Kasumi-1 (cell line): ENCODE data around the gene DOC2A.
A peak's percentile ranks its signal among the peaks of the same experiment; 100 is the strongest.
"Not testable (repeated sequence)": the region's sequence is repeated elsewhere in the genome, so short reads cannot be mapped to it uniquely, and the experiment has no call there.

Experiments used
- DNase-seq, 2 experiments: peaks; one replicate each; lab custom pipeline; 2025; lab: John Stamatoyannopoulos, UW

DOC2A gene

DNA sequence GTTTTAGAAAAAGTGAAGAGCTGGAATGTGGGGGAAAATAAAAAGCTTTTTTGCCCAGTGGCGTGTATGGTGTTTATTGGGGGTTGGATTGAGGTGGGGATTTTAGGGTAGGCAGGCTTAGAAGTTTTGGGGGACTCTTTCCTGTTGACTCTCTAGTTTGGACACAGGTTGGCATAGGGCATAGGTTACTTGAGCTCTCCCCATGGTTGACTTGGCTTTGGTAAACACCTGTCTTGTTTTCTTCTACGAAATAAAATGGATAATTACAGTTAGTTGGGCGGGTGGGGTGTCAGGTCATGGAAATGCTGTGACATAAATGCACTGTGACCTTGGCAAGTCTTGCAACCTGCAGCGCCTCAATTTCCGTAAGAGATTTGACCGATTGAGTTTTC lies 37.8 kb downstream of the DOC2A start:
- no peak for DNase-seq

- no peak for DNase-seq
These were observed 38.3 kb downstream of the DOC2A start for GRCh38 chr16:29972500-29972899.

DNA sequence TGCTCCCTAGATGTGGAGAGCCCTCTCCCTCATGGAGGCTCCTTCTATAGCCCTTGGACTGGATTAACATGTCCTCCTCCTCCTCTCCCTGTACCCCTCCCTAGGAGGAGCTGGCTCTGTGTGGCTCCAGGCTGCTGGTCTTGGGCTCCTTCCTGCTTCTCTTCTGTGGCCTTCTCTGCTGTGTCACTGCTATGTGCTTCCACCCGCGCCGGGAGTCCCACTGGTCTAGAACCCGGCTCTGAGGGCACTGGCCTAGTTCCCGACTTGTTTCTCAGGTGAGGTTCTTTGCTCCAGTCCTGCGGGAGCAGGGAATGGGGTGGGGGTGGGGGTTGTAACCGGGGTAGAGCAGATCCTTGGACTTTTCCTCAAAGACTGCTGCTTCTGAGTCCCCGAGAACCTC lies 39.5 kb downstream of the DOC2A start:
- DNase-seq: no peak

DNA sequence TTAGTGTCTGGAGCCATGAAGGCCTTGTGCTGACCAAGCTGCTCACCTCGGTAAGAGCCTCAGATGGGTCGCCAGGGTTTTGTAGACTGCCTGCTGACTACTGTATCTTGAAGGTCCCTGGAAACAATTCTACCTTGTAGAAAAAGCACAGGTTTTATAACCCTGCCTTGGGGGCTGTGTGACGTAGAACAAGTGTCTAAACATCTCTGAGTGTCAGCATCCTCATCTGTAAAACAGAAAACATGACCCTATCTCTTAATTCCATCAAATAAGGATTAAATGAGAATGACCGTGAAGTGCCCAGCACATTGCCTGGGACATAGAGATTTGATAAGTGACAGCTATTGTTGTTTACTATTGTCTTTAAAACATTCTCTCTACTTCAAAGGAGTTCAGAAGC lies 42.6 kb downstream of the DOC2A start:
- DNase-seq: no peak

DNA sequence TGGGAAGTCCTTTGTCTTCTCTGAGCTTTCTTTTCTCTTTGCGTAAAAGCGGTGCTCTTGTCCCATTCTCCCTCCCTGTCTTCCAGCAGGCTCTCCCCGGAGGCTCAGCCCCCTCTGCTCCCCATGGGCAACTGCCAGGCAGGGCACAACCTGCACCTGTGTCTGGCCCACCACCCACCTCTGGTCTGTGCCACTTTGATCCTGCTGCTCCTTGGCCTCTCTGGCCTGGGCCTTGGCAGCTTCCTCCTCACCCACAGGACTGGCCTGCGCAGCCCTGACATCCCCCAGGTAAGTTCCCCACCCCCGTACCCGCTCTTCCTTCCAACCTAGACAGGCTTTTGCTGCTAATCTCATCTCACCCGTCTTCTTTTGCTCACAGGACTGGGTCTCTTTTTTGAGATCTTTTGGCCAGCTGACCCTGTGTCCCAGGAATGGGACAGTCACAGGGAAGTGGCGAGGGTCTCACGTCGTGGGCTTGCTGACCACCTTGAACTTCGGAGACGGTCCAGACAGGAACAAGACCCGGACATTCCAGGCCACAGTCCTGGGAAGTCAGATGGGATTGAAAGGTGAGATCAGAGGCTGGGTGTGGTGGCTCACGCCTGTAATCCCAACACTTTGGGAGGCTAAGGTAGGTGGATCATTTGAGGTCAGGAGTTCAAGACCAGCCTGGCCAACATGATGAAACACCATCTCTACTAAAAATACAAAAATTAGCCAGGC lies 47.6 kb downstream of the DOC2A start:
- no peak for DNase-seq

DNA sequence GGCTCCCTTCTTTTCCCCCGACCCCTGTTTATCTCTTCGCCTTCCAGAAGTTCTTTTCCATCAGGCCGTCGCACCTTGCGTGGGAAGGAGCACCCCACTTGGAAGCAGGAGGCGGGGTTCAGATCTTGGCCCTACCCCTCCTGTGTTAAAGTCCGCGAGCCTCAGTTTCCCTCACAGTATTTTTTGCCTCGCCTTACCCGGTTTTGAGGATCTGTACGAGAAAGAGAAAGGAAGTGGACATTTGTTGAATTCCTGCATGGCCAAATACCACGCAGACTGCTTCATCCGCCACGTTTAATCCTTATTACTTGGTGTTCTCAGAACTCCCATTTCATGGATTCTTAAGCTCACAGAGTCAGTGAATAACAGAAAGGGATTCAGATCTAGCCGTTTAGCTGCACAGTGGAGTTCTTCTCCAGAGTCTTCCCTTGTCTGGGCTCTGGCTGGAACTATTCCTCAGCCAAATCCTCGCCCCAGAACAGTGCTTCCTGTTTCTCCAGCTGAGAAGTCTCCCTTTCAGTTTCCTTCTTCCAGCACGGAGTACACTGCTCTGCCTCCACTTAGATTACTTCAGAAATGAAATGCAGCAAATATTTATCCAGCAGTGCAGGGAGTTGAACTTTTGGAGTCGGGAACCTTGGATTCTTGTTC lies 48.4 kb downstream of the DOC2A start:
- peak; percentile 10 to 14 for DNase-seq

DNA sequence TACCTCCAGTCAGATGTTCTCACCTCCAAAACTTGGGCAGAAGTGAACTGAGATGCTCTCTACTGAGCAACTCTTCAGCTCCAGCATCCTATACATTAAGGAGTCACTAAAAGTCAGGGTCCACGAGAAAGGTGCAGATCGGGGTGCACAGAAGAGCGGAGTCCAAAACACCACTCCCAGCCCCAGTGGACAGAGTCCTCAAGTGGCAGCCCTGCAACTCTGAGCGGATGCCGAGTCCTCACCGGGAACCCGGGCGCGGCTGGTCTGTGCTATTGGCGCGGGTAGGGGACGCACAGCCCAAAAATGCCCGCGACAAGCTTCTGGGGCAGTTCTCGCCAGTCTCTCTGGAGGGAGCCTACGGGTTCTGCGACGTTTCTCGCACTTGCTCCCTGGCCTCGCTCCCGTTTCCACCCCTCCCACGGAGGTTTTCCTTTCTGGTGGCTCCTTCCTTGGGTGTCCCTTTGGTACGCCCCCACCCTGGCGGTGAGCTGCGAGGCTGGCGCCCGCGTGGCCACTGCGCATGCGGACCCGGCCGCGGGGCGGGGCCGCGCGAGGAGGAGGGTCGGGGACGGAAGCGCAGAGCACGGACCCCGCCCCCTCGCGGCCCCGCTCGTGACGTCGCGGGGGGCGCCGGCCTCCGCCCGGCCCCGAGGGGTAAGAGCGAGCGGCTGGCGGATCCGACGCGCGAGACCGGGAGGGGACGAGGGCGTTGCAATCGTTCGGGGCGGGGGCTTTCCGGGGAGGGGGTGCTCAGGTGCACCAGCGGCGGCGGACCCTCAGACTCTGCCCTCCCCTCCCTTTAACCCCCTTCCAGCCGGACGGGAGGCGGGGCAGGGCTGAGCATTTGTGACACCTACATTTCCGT lies 49.1 kb downstream of the DOC2A start, which contains the start of gene TMEM219:
Gene TMEM219, plus strand, starts transcription at position 601 of the 865 bp plus-strand sequence. CDS start 1,065 bp downstream, outside the sequence.
- DNase-seq: peak; percentile 48 to 54

- DNase-seq: no peak
These were observed 49.7 kb downstream of the DOC2A start for GRCh38 chr16:29961127-29961478.

GRCh38 chr16:29959821-29960220 lies 51.0 kb downstream of the DOC2A start:
- DNase-seq: not testable (repeated sequence)

GRCh38 chr16:29959293-29959692 lies 51.5 kb downstream of the DOC2A start:
- no peak for DNase-seq

DNA sequence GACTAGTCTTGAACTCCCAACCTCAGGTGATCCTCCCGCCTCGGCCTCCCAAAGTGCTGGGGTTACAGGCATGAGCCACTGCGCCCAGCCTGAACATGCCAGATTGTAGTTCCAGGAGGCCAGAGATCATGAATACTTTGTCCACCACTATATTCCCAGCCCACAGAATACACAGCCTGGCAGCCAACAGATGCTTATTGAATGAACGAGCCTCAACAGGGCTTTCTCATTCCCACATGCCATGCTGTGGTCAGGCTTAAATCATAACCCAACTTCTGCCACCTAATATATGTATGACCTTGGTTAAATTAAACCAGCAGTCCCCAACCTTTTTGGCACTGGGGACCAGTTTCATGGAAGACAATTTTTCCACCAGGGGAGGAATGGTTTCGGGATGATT lies 52.1 kb downstream of the DOC2A start:
- no peak for DNase-seq
